Upper lobe of left lung (tissue), 4 donors: ENCODE data around the gene SCARB2.

ENCODE experiments used
- POLR2A ChIP-seq, 4 donors: fragments of 450-650 bp; IDR thresholded peaks; one replicate each; pipeline ENCODE4 v1.5.1; 2016 to 2017; ENCODE audit warnings: antibody characterized with exemption in 4 of 4, mild to moderate bottlenecking in 2 of 4
- TF ChIP-seq, protein P1 (sequence below), 6 experiments: fragments of 450-650 bp in 4 of 6; fragments of 200-600 bp in 2 of 6; sonication (generic) in 2 of 6; IDR thresholded peaks; one replicate each; pipeline ENCODE4 v1.5.1; 2016 to 2019; ENCODE audit warnings: antibody characterized with exemption in 6 of 6

DNA sequence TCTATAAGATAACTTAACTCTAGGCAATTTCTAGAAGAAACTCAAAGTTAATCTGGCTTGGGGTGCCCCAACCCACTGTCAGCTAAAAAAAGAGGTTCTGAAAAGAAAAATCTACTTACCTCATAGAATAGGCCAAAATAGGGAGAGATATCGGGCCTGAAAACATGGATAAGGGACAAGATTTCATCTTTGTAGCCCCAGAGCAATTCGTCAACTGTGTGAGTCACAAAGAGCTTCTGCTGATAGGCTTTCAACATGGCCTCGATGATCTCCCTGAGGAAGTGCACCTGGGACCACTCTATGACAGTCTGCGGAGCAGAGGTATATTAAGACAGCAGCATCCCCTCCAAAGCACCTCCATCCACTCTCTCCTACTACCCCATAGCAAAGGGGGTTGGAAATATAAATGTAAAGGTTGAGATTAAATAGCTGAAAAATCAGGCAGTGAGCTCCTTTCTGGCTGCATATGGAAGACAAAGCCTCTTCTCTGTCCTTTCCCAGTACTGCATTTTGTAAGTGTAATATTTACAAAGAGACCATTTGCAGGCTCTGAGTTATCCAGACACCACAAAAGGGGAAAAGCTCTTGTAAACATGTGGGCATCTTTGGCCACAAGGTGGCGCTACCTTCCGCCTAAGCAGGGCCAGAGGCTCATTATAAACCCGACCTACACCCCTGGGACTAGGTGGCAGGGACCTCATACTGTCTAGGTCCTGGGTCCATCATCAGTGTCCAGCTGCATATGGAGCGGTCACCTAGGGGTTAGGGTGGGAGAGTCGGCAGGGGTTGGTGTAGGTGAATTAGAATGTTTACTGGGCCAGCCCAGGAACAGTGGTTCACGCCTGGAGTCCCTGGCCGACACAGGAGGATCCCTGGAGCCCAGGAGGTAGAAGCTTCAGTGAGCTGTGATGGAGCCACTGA, 34.0 kb downstream of the SCARB2 start:
- TF ChIP-seq, protein P1, sequence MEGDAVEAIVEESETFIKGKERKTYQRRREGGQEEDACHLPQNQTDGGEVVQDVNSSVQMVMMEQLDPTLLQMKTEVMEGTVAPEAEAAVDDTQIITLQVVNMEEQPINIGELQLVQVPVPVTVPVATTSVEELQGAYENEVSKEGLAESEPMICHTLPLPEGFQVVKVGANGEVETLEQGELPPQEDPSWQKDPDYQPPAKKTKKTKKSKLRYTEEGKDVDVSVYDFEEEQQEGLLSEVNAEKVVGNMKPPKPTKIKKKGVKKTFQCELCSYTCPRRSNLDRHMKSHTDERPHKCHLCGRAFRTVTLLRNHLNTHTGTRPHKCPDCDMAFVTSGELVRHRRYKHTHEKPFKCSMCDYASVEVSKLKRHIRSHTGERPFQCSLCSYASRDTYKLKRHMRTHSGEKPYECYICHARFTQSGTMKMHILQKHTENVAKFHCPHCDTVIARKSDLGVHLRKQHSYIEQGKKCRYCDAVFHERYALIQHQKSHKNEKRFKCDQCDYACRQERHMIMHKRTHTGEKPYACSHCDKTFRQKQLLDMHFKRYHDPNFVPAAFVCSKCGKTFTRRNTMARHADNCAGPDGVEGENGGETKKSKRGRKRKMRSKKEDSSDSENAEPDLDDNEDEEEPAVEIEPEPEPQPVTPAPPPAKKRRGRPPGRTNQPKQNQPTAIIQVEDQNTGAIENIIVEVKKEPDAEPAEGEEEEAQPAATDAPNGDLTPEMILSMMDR (IDR thresholded peaks at IDR 0.05) = peak; percentile 72 to 87 (median 82)
- TF ChIP-seq POLR2A (IDR thresholded peaks at IDR 0.05) = no peak
